ENCODE results near the gene PIGC.
"Not testable (repeated sequence)": the region's sequence is repeated elsewhere in the genome, so short reads cannot be mapped to it uniquely, and the experiment has no call there.

Gene PIGC

DNA sequence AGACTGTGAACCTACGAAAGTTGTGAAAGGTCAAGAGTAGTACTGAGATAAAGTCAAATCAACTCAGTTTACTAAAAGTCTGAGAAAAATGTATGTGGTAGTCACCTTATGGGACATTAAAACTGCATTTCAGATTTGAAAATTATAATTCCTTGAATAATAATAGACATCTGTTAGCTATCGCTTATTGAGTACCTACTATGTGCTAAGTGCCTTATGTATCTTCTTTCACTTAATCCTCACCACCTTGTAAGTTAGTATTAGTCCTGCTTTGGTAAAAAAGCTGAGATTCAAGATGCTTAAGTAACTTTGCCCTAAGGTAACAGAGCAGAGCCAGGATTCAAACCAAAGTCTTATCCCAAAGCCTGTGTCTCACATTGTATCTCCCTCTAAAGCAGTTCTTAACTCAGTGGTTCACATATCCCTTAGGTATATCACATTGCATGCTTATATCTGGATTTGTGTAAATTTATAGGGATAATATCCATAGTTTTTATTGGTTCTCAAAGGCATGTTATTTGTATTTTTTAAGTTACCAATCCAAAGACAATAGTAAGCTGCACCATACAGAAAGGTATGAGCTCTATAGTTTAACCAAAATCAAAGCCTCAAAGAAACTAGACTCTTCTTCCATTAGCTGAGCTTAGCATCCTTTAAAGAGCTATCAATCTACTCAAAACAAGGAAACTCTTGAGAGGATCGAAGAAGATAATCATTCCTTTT lies 865 bp downstream of the PIGC start:
- H3K4me3 Mint-ChIP-seq, result peak overlapping the region; percentile 90 to 97 (median 94)
- TF ChIP-seq, protein P1, sequence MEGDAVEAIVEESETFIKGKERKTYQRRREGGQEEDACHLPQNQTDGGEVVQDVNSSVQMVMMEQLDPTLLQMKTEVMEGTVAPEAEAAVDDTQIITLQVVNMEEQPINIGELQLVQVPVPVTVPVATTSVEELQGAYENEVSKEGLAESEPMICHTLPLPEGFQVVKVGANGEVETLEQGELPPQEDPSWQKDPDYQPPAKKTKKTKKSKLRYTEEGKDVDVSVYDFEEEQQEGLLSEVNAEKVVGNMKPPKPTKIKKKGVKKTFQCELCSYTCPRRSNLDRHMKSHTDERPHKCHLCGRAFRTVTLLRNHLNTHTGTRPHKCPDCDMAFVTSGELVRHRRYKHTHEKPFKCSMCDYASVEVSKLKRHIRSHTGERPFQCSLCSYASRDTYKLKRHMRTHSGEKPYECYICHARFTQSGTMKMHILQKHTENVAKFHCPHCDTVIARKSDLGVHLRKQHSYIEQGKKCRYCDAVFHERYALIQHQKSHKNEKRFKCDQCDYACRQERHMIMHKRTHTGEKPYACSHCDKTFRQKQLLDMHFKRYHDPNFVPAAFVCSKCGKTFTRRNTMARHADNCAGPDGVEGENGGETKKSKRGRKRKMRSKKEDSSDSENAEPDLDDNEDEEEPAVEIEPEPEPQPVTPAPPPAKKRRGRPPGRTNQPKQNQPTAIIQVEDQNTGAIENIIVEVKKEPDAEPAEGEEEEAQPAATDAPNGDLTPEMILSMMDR (IDR thresholded peaks at IDR 0.05; ENCODE audit: unreplicated experiment in 3 of 3), result no peak
- H3K27ac Mint-ChIP-seq, result peak overlapping the region; percentile 82 to 85 (median 83)
- no peaks in the 10 kb centered on the region for H3K9me3 Mint-ChIP-seq
- no peaks in the 10 kb centered on the region for H3K27me3 Mint-ChIP-seq (ENCODE audit: low read depth)
- H3K4me1 Mint-ChIP-seq, result peaks cover 31% of the 10 kb centered on the region
- H3K36me3 Mint-ChIP-seq (ENCODE audit: low read depth), result peaks cover 38% of the 10 kb centered on the region

DNA sequence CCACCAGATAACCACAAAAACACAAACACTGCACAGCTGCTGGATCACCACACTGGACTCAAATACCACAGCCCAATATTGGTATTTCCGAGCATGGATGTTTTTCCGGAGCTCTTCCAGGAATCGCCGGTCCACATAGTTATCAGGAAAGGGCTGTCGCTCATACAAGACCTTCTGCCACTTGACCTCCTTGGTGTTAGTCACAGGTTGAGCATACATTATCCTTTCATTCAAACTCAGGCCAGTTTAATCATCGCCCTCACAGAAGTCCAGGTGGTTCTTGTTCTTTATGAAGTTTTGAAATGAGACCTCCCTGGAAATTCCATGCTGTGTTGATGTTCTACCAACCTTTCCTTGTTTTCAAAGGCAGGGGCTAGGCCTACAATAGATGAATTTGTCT lies 1.5 kb downstream of the PIGC start:
- TF ChIP-seq, protein P1 (IDR thresholded peaks at IDR 0.05; ENCODE audit: unreplicated experiment in 3 of 3), result no peak
- Mint-ChIP-seq H3K27ac (peak overlapping the region in 2 of 3 experiments; percentile 42 to 70), H3K9me3 (no peaks in the 10 kb centered on the region), H3K4me3 (peak overlapping the region; percentile 84 to 90 (median 85)), H3K4me1 (peaks cover 31% of the 10 kb centered on the region), H3K27me3 (ENCODE audit: low read depth) (no peaks in the 10 kb centered on the region), H3K36me3 (ENCODE audit: low read depth) (peaks cover 40% of the 10 kb centered on the region)

- Mint-ChIP-seq H3K9me3 (peaks cover 34% of the 10 kb centered on the region), H3K4me1 (peaks cover 19% of the 10 kb centered on the region), H3K36me3 (ENCODE audit: low read depth) (peaks cover 78% of the 10 kb centered on the region)
- not testable (repeated sequence) for H3K4me3 Mint-ChIP-seq; H3K27me3 Mint-ChIP-seq (ENCODE audit: low read depth); H3K27ac Mint-ChIP-seq
Observed at GRCh38 chr1:172437183-172437582, 6.7 kb downstream of the PIGC start.

DNA sequence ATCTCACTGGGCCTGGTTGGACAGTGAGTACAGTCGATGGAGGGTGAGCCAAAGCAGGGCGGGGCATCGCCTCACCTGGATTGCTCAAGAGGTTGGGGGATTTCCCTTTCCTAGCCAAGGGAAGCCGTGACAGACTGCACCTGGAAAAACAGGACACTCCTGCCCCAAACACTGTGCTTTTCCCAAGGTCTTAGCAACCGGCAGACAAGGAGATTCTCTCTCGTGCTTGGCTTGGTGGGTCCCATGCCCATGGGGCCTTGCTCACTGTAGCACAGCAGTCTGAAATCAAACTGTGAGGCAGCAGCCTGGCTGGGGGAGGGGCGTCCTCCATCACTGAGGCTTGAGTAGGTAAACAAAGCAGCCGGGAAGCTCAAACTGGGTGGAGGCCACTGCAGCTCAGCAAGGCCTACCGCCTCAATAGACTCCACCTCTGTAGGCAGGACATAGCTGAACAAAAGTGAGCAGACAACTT lies 12.1 kb downstream of the PIGC start:
- peaks cover 38% of the 10 kb centered on the region for H3K36me3 Mint-ChIP-seq (ENCODE audit: low read depth)
- TF ChIP-seq, protein P1 (IDR thresholded peaks at IDR 0.05; ENCODE audit: unreplicated experiment in 3 of 3), result no peak
- H3K9me3 Mint-ChIP-seq, result peaks cover 32% of the 10 kb centered on the region
- no peak overlapping the region for H3K4me3 Mint-ChIP-seq
- H3K27ac Mint-ChIP-seq, result no peak overlapping the region
- peaks cover 11% of the 10 kb centered on the region for H3K4me1 Mint-ChIP-seq
- no peaks in the 10 kb centered on the region for H3K27me3 Mint-ChIP-seq (ENCODE audit: low read depth)

DNA sequence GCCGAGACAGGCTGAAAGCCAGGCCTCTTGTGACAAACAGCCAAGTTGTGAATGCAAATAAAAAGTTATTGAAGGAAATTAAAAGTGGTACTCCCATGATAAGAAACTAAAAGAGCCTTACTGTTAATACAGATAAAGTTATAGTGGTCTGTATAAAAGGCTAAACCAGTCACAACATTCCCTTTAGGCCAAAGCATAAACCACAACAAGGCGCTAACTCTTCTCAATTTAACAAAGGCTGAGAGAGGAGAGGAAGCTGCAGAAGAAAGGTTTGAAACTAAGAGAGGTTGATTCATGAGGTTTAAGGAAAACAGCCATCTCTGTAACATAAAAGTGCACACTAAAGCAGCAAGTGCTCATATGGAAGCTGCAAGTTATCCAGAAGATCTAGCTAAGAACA lies 12.7 kb downstream of the PIGC start:
- TF ChIP-seq, protein P1 (IDR thresholded peaks at IDR 0.05; ENCODE audit: unreplicated experiment in 3 of 3), result no peak
- H3K4me3 Mint-ChIP-seq, result no peak overlapping the region
- H3K27ac Mint-ChIP-seq, result no peak overlapping the region
- no peaks in the 10 kb centered on the region for H3K27me3 Mint-ChIP-seq (ENCODE audit: low read depth)
- H3K36me3 Mint-ChIP-seq (ENCODE audit: low read depth), result peaks cover 34% of the 10 kb centered on the region
- peaks cover 31% of the 10 kb centered on the region for H3K9me3 Mint-ChIP-seq
- peaks cover 11% of the 10 kb centered on the region for H3K4me1 Mint-ChIP-seq

DNA sequence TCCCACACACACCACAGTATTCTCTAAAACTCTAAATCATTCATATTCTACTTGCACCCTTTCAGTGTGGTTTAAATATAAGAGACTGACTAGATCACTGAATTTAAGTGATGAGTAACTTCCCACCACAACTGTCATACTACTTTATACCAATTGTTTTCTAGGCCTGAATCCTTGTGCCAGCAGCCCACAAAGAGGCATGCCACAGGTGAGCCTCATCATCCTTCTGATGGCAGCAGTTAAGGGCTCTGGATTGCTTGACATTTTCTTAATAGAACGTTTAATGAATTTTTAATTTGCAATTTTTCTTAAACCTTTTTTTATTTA lies 13.8 kb downstream of the PIGC start:
- Mint-ChIP-seq H3K4me1 (peaks cover 11% of the 10 kb centered on the region), H3K4me3 (no peak overlapping the region), H3K36me3 (ENCODE audit: low read depth) (peaks cover 25% of the 10 kb centered on the region), H3K27ac (peak overlapping the region in 2 of 3 experiments; percentile 31 to 59), H3K27me3 (ENCODE audit: low read depth) (no peaks in the 10 kb centered on the region), H3K9me3 (peaks cover 21% of the 10 kb centered on the region)
- TF ChIP-seq, protein P1 (IDR thresholded peaks at IDR 0.05; ENCODE audit: unreplicated experiment in 3 of 3), result no peak
